HUES6 (cell line): ENCODE results near the gene BNIP5.

Source experiments
- H3K27ac ChIP-seq: 2 replicates; pipeline ENCODE4 v1.7.0; 2013; ENCODE audit warnings: low read depth, mild to moderate bottlenecking, low read length, inconsistent platforms
- H3K27me3 ChIP-seq: 2 replicates; pipeline ENCODE4 v1.6.1; 2013; ENCODE audit warnings: low read length; ENCODE audit not compliant: control insufficient read depth, insufficient read depth
- H3K36me3 ChIP-seq: 2 replicates; pipeline ENCODE4 v1.6.1; 2013; ENCODE audit warnings: low read length; ENCODE audit not compliant: control insufficient read depth, insufficient read depth
- H3K4me1 ChIP-seq: 2 replicates; pipeline ENCODE4 v1.6.1; 2013; ENCODE audit warnings: low read length; ENCODE audit not compliant: control insufficient read depth, insufficient read depth
- H3K4me3 ChIP-seq: 2 replicates; pipeline ENCODE4 v1.5.1; 2013; ENCODE audit warnings: low read depth, low read length
- H3K9ac ChIP-seq: one replicate; pipeline ENCODE4 v1.6.1; 2013; ENCODE audit warnings: mild to moderate bottlenecking, low read length
- H3K9me3 ChIP-seq: 2 replicates; pipeline ENCODE4 v1.6.1; 2013; ENCODE audit warnings: low read depth, low read length; ENCODE audit not compliant: control insufficient read depth, insufficient read depth

The BNIP5 gene

DNA sequence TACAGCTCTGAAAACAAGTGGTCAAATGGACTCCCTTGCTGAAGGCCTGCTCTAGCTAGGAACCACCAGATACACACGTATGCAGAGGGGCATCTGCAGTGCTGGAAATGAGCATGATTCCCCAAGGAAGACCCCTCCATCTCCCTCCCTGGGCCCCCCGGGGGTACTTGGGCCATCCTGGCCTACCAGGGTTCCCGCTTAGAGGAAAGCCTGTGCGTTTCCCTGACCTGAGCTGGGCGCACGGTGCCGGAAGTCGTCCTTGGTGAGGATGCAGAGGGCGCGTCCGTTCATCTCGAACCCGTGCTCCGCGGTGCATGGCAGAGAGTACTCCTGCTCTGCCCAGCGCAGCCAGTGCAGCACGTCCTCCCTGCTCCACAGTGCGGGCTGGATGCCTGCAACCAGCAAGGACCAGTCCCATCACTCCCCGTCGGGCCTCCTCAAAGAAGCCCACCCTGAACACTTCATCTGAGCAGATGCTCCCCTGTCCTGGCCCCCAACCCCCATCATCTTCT lies 39.0 kb upstream of the BNIP5 start:
- Histone ChIP-seq H3K9ac (no peak overlapping the region), H3K4me1 (peaks cover 4% of the 10 kb centered on the region; the same call in 1 of the 2 replicates), H3K27ac (no peak overlapping the region), H3K9me3 (no peaks in the 10 kb centered on the region), H3K36me3 (no peaks in the 10 kb centered on the region), H3K27me3 (no peaks in the 10 kb centered on the region), H3K4me3 (no peak overlapping the region)

GRCh38 chr6:36374972-36375371 lies 38.3 kb upstream of the BNIP5 start:
- Histone ChIP-seq H3K4me3 (no peak overlapping the region), H3K9me3 (no peaks in the 10 kb centered on the region), H3K36me3 (no peaks in the 10 kb centered on the region), H3K4me1 (peaks cover 4% of the 10 kb centered on the region; the same call in 1 of the 2 replicates), H3K27me3 (no peaks in the 10 kb centered on the region), H3K9ac (no peak overlapping the region), H3K27ac (no peak overlapping the region)

GRCh38 chr6:36374194-36374593 lies 37.5 kb upstream of the BNIP5 start:
- no peaks in the 10 kb centered on the region for H3K9me3 ChIP-seq
- no peaks in the 10 kb centered on the region for H3K36me3 ChIP-seq
- H3K4me1 ChIP-seq: peaks cover 4% of the 10 kb centered on the region; the same call in 1 of the 2 replicates
- H3K9ac ChIP-seq: no peak overlapping the region
- H3K4me3 ChIP-seq: no peak overlapping the region
- H3K27ac ChIP-seq: no peak overlapping the region
- no peaks in the 10 kb centered on the region for H3K27me3 ChIP-seq

DNA sequence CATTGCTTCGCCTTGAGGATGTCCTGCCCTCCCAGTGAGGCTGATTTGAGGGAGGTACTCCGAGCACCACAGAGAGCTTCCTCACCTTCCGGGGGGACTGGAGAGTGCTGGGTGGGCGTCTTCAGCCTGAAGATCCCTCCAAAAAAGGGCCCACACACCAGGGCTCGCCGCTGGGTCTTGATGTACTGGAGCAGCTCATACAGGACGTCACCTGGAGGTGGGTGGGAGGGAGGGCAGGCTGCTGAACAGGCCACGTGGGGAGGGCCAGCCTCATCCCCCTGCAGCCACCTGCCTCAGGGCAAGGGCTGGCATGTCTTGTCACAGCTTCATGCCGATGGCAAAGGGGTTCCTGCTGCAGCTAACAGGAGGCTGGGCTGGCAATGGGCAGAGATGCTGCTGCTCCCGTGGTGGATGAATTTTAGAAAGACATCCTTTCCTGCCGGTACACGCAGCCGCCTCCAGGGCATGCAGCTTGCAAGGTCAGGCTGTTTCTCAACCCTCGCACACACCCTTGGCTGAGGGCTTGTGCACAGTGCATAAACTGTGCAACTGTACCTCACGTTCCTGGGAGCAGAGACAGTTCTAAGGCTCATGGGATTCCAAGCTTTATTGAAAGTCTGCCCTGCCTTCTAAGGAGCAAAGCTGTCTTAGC lies 36.8 kb upstream of the BNIP5 start:
- Histone ChIP-seq H3K36me3 (no peaks in the 10 kb centered on the region), H3K27me3 (no peaks in the 10 kb centered on the region), H3K9ac (no peak overlapping the region), H3K4me1 (peaks cover 4% of the 10 kb centered on the region; the same call in 1 of the 2 replicates), H3K4me3 (no peak overlapping the region), H3K9me3 (no peaks in the 10 kb centered on the region), H3K27ac (no peak overlapping the region)

DNA sequence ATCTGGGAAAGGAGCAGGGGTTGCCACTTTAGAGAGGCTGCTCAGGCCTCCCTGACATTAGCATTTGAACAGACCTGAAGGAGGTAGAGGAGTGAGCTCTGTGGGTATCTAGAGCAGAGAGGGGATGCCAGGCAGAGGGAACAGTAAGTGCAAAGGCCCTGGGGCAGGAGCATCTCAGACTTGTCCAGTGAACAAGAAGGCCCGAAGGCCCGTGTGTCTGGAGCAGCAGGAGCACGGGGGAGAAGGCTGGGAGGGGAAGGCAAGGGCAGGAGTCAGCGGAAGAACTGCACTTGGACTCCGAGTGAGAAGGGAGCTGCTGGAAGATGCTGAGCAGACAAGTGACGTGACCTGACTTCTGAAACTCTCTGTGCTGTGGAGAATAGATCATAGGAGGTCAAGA lies 35.4 kb upstream of the BNIP5 start:
- Histone ChIP-seq H3K36me3 (no peaks in the 10 kb centered on the region), H3K9me3 (no peaks in the 10 kb centered on the region), H3K27me3 (no peaks in the 10 kb centered on the region)

GRCh38 chr6:36371211-36371610 lies 34.5 kb upstream of the BNIP5 start:
- no peaks in the 10 kb centered on the region for H3K27me3 ChIP-seq
- no peak overlapping the region for H3K4me3 ChIP-seq
- H3K9ac ChIP-seq: no peak overlapping the region
- no peaks in the 10 kb centered on the region for H3K36me3 ChIP-seq
- 0 out of 2 replicates have a peak, but pooled peaks cover 4% of the 10 kb centered on the region for H3K4me1 ChIP-seq
- H3K9me3 ChIP-seq: no peaks in the 10 kb centered on the region
- no peak overlapping the region for H3K27ac ChIP-seq

More for the DNA sequence above, 35.4 kb upstream of the BNIP5 start:
- H3K4me3 ChIP-seq: no peak overlapping the region
- H3K9ac ChIP-seq: no peak overlapping the region
- H3K27ac ChIP-seq: no peak overlapping the region
- H3K4me1 ChIP-seq: peaks cover 4% of the 10 kb centered on the region; the same call in 1 of the 2 replicates

GRCh38 chr6:36370638-36371037 lies 34.0 kb upstream of the BNIP5 start:
- no peak overlapping the region for H3K4me3 ChIP-seq
- 0 out of 2 replicates have a peak, but pooled peaks cover 4% of the 10 kb centered on the region for H3K4me1 ChIP-seq
- H3K27me3 ChIP-seq: no peaks in the 10 kb centered on the region
- H3K36me3 ChIP-seq: no peaks in the 10 kb centered on the region
- no peaks in the 10 kb centered on the region for H3K9me3 ChIP-seq
- no peak overlapping the region for H3K27ac ChIP-seq
- no peak overlapping the region for H3K9ac ChIP-seq

DNA sequence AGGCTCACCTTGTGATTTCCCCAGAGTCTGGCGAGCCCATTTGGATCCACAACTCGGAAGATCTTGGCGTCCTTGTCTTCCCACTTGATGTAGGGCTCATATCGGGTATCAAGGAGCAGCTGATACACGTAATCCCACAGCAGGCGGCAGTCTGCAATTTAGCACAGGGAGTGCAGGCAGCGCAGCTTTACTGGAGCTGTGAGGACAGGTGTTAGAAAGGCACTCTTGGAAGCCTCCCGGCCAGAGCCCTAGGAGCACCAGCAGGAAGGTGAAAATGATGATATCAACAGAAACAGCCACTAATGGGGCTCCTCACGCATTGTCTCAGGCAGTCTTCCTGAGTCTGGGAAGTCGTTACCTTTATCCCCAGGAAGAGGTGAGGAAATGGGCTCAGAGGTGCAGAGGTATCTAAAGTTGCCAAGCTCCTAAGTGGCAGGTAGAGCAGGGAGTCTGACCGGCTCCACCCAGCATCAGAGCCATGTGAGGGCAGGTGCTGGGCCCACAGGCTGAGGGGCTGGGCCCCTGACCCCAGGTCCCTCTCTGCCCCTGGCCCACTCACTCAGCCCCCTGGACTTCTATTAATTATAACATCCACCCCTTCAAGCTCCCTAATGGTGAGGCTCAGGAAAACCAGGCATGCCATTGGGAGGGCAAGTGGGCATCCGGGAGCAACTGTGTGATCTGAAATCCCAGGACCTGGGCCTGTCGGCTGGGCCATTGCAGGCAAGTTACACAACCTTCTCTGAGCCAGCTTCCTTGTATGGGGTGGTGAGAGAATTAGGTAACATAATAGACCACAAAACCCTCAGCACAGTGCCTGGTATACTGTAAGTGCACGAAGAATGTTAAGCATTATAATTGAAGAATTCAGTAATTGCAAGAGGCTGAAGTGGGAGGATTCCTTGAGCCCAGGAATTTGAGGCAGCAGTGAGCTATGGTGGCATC lies 32.5 kb upstream of the BNIP5 start:
- H3K4me1 ChIP-seq: 0 out of 2 replicates have a peak, but pooled peaks cover 4% of the 10 kb centered on the region
- no peaks in the 10 kb centered on the region for H3K27me3 ChIP-seq
- H3K9me3 ChIP-seq: no peaks in the 10 kb centered on the region
- no peak overlapping the region for H3K4me3 ChIP-seq
- no peaks in the 10 kb centered on the region for H3K36me3 ChIP-seq
- H3K27ac ChIP-seq: no peak overlapping the region
- H3K9ac ChIP-seq: no peak overlapping the region

DNA sequence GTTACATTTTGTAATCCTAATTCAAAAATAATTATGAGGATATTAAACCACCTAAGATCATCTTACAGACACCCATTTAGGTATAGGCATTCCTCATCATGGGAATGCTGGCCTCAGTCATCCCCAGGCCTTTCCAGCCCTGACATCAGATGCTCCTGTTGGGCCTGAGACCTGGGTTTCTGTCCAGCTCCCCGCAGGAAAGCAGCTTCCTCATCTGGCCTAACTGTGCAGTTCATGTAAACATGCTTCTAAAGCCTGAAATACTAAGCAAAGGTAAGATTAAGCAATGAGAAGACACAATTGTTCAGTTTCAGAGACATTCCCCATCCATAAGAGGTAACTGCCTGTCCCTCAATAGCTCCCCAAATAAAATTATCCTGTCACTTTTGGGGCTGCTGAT lies 31.7 kb upstream of the BNIP5 start:
- no peaks in the 10 kb centered on the region for H3K9me3 ChIP-seq
- no peak overlapping the region for H3K27ac ChIP-seq
- H3K27me3 ChIP-seq: no peaks in the 10 kb centered on the region
- H3K4me1 ChIP-seq: no peaks in the 10 kb centered on the region
- no peaks in the 10 kb centered on the region for H3K36me3 ChIP-seq
- H3K4me3 ChIP-seq: no peak overlapping the region
- no peak overlapping the region for H3K9ac ChIP-seq

DNA sequence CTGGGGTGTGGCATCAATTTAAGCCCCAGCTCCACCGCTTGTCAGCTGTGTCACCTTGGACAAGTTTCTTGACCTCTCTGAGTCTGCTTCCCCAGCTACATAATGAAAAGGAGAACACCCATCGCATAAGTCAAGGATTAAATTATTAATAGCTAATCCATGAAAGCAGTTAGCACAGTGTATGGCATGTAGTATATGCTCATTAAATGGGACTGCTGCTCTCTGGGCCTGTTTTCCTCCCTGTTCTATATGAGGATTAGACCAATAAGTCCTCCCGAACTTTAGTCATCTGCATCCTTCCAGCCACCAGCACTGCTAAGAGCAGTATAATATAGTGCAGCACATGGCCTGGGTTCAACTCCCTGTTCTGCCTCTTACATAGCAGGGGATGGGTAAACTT lies 31.1 kb upstream of the BNIP5 start:
- Histone ChIP-seq H3K27ac (no peak overlapping the region), H3K36me3 (no peaks in the 10 kb centered on the region), H3K4me3 (no peak overlapping the region), H3K9me3 (no peaks in the 10 kb centered on the region), H3K9ac (no peak overlapping the region), H3K27me3 (no peaks in the 10 kb centered on the region), H3K4me1 (no peaks in the 10 kb centered on the region)
